ENCODE data around the gene ROR2.

Gene ROR2

GRCh38 chr9:91905237-91905650 is 44.8 kb downstream of the ROR2 start:
- no peak for TF ChIP-seq PATZ1 (CRISPR knock-in tag; IDR thresholded peaks at IDR 0.05; ENCODE audit: borderline replicate concordance)

GRCh38 chr9:91904588-91905236 is 45.3 kb downstream of the ROR2 start:
- no peak for ATAC-seq
- TF ChIP-seq CREB5 (CRISPR knock-in tag; IDR thresholded peaks at IDR 0.05; ENCODE audit: low read depth): no peak
- TF ChIP-seq ZNF8 (CRISPR knock-in tag; IDR thresholded peaks at IDR 0.05): no peak
- no peak for TF ChIP-seq ZFP3 (CRISPR knock-in tag; IDR thresholded peaks at IDR 0.05)
- no peak for TF ChIP-seq ARNTL (CRISPR knock-in tag; IDR thresholded peaks at IDR 0.05; ENCODE audit: borderline replicate concordance, low read depth)
- TF ChIP-seq ZNF70 (CRISPR knock-in tag; IDR thresholded peaks at IDR 0.05): no peak
- TF ChIP-seq ZNF565 (CRISPR knock-in tag; conservative IDR thresholded peaks at IDR 0.05; ENCODE audit: low read depth): no peak
- TF ChIP-seq OSR1 (CRISPR knock-in tag; IDR thresholded peaks at IDR 0.05): no peak
- no peak for TF ChIP-seq ESRRG (CRISPR knock-in tag; IDR thresholded peaks at IDR 0.05)
- TF ChIP-seq TOX (CRISPR knock-in tag; IDR thresholded peaks at IDR 0.05; ENCODE audit: borderline replicate concordance): no peak
- TF ChIP-seq TSHZ2 (CRISPR knock-in tag; IDR thresholded peaks at IDR 0.05): no peak
- no peak for TF ChIP-seq GLIS3 (CRISPR knock-in tag; IDR thresholded peaks at IDR 0.05)
- TF ChIP-seq POU6F1 (CRISPR knock-in tag; IDR thresholded peaks at IDR 0.05; ENCODE audit: borderline replicate concordance, low read depth): no peak
- TF ChIP-seq CSDC2 (CRISPR knock-in tag; IDR thresholded peaks at IDR 0.05): no peak
- TF ChIP-seq BACH2 (CRISPR knock-in tag; IDR thresholded peaks at IDR 0.05; ENCODE audit: borderline replicate concordance): no peak
- no peak for TF ChIP-seq ISL1 (CRISPR knock-in tag; IDR thresholded peaks at IDR 0.05)
- TF ChIP-seq TCF4 (CRISPR knock-in tag; IDR thresholded peaks at IDR 0.05; ENCODE audit: borderline replicate concordance): no peak

More at GRCh38 chr9:91905237-91905650, 44.8 kb downstream of the ROR2 start:
- ATAC-seq: no peak

- no peak for ATAC-seq
- TF ChIP-seq ZNF565 (CRISPR knock-in tag; conservative IDR thresholded peaks at IDR 0.05; ENCODE audit: low read depth): no peak
- TF ChIP-seq POU6F1 (CRISPR knock-in tag; IDR thresholded peaks at IDR 0.05; ENCODE audit: borderline replicate concordance, low read depth): no peak
- no peak for TF ChIP-seq ZC3H10 (CRISPR knock-in tag; IDR thresholded peaks at IDR 0.05)
- TF ChIP-seq BACH2 (CRISPR knock-in tag; IDR thresholded peaks at IDR 0.05; ENCODE audit: borderline replicate concordance): no peak
- TF ChIP-seq ZNF70 (CRISPR knock-in tag; IDR thresholded peaks at IDR 0.05): no peak
- no peak for TF ChIP-seq ESRRG (CRISPR knock-in tag; IDR thresholded peaks at IDR 0.05)
- TF ChIP-seq PPARA (CRISPR knock-in tag; IDR thresholded peaks at IDR 0.05; ENCODE audit: borderline replicate concordance): no peak
- no peak for TF ChIP-seq PATZ1 (CRISPR knock-in tag; IDR thresholded peaks at IDR 0.05; ENCODE audit: borderline replicate concordance)
- no peak for TF ChIP-seq RARB (CRISPR knock-in tag; IDR thresholded peaks at IDR 0.05)
- TF ChIP-seq CSDC2 (CRISPR knock-in tag; IDR thresholded peaks at IDR 0.05): no peak
- TF ChIP-seq ARNTL (CRISPR knock-in tag; IDR thresholded peaks at IDR 0.05; ENCODE audit: borderline replicate concordance, low read depth): no peak
- TF ChIP-seq OSR1 (CRISPR knock-in tag; IDR thresholded peaks at IDR 0.05): no peak
- TF ChIP-seq ZFP3 (CRISPR knock-in tag; IDR thresholded peaks at IDR 0.05): no peak
- no peak for TF ChIP-seq CREB5 (CRISPR knock-in tag; IDR thresholded peaks at IDR 0.05; ENCODE audit: low read depth)
Measured at GRCh38 chr9:91903126-91903911, 46.7 kb downstream of the ROR2 start.

All from SK-N-SH treated with all-trans-retinoic acid at 6 μM for 48 hours (cell line).